MG63 (cell line): ENCODE results near the gene SLC16A8. TPM values are rescaled to one million over a fixed set of nuclear protein-coding genes. Genes with fewer than 3 reads are reported as not detected.

Experiments used
- DNase-seq: peaks from one replicate; pipeline ENCODE4 v3.0.0-alpha.2; 2020
- H3K27me3 ChIP-seq: fragments of 250-450 bp; sonication (Bioruptor Pico); 2 replicates; pipeline ENCODE4 v1.5.1; 2020; ENCODE audit warnings: mild to moderate bottlenecking, moderate library complexity
- H3K36me3 ChIP-seq: fragments of 250-450 bp; sonication (Bioruptor Pico); 2 replicates; pipeline ENCODE4 v1.5.1; 2020; ENCODE audit warnings: mild to moderate bottlenecking, moderate library complexity
- H3K4me3 ChIP-seq: fragments of 250-450 bp; sonication (Bioruptor Pico); 2 replicates; pipeline ENCODE4 v1.5.1; 2020; ENCODE audit warnings: mild to moderate bottlenecking, moderate library complexity
- H3K9me3 ChIP-seq: fragments of 250-450 bp; sonication (Bioruptor Pico); 2 replicates; pipeline ENCODE4 v1.5.1; 2020; ENCODE audit warnings: mild to moderate bottlenecking, moderate library complexity
- total RNA-seq: library from RNA; depleted of rRNA; stranded (reverse); fragments of >200 nt; shearing (Covaris generic); gene quantifications from 2 replicates; pipeline ENCODE4 v1.2.3, GENCODE V29; 2014; ENCODE audit warnings: low replicate concordance; rRNA removed

SLC16A8 gene
- total RNA-seq, 1 experiment from 2014 or later = not detected

- Histone ChIP-seq H3K27me3 (no peaks in the 10 kb centered on the region), H3K36me3 (no peaks in the 10 kb centered on the region), H3K4me3 (no peak overlapping the region), H3K9me3 (no peaks in the 10 kb centered on the region)
- DNase-seq = no peak
These were observed 52.5 kb downstream of the SLC16A8 start for GRCh38 chr22:38031491-38031890.

- H3K9me3 ChIP-seq = no peaks in the 10 kb centered on the region
- DNase-seq = no peak
- no peaks in the 10 kb centered on the region for H3K36me3 ChIP-seq
- no peaks in the 10 kb centered on the region for H3K27me3 ChIP-seq
- H3K4me3 ChIP-seq = no peak overlapping the region
These were observed 53.5 kb downstream of the SLC16A8 start for GRCh38 chr22:38030311-38031133.

- Histone ChIP-seq H3K9me3 (no peaks in the 10 kb centered on the region), H3K27me3 (no peaks in the 10 kb centered on the region), H3K4me3 (no peak overlapping the region), H3K36me3 (no peaks in the 10 kb centered on the region)
- DNase-seq = no peak
These were observed 54.1 kb downstream of the SLC16A8 start for GRCh38 chr22:38029901-38030300.

- H3K27me3 ChIP-seq = no peaks in the 10 kb centered on the region
- no peaks in the 10 kb centered on the region for H3K9me3 ChIP-seq
- DNase-seq = no peak
- H3K36me3 ChIP-seq = no peaks in the 10 kb centered on the region
- no peak overlapping the region for H3K4me3 ChIP-seq
These were observed 54.6 kb downstream of the SLC16A8 start for GRCh38 chr22:38029370-38029769.

- Histone ChIP-seq H3K36me3 (no peaks in the 10 kb centered on the region), H3K27me3 (no peaks in the 10 kb centered on the region), H3K9me3 (no peaks in the 10 kb centered on the region), H3K4me3 (no peak overlapping the region)
- DNase-seq = no peak
These were observed 55.4 kb downstream of the SLC16A8 start for GRCh38 chr22:38028344-38029130.

Other genes with a start within 250 kb of the SLC16A8 start
- gene ANKRD54, start 239.8 kb downstream of the SLC16A8 start, total RNA-seq = 40.9 and 61.1 TPM in 2 replicates
- gene EIF3L, start 234.8 kb downstream of the SLC16A8 start, total RNA-seq = 303 and 347 TPM in 2 replicates
- 13.8 and 25.3 TPM in 2 replicates for gene MICALL1, start 177.9 kb downstream of the SLC16A8 start, total RNA-seq
- gene C22orf23, start 130.6 kb downstream of the SLC16A8 start, total RNA-seq = 0.36 and 2.3 TPM in 2 replicates
- 64.9 and 167 TPM in 2 replicates for gene POLR2F, start 130.5 kb downstream of the SLC16A8 start, total RNA-seq
- not detected in 2 replicates for gene SOX10, start 99.6 kb downstream of the SLC16A8 start, total RNA-seq
- 7.3 and 21.7 TPM in 2 replicates for gene PICK1, start 26.8 kb downstream of the SLC16A8 start, total RNA-seq
- gene BAIAP2L2, start 26.5 kb upstream of the SLC16A8 start, total RNA-seq = 20.4 and 63.3 TPM in 2 replicates
- 2.7 and 3.1 TPM in 2 replicates for gene PLA2G6, start 97.6 kb upstream of the SLC16A8 start, total RNA-seq
- gene MAFF, start 117.8 kb upstream of the SLC16A8 start, total RNA-seq = 15.8 and 22.0 TPM in 2 replicates
- 18.6 and 20.4 TPM in 2 replicates for gene TMEM184B, start 188.8 kb upstream of the SLC16A8 start, total RNA-seq
- 54.5 and 75.0 TPM in 2 replicates for gene CSNK1E, start 233.2 kb upstream of the SLC16A8 start, total RNA-seq